NCI-H2171 (cell line): ENCODE measurements around the gene MTMR6.

Experiments used
- DNase-seq: peaks from one replicate; lab custom pipeline; 2025; lab: John Stamatoyannopoulos, UW

The MTMR6 gene

DNA sequence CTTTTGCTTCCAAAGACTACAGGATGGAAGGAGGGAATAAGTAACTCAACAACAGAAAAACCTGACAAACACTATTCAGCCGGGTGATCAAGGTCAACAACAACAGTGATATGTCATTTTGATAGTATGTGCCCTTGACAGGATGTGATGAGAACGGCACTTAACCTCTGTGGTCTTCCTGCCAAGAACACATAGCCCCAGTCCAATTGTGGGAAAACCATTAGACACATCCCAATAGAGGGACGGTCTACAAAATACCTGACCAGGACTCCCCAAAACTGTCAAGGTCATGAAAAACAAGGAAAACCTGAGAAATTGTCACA lies 72.1 kb downstream of the MTMR6 start:
- DNase-seq: no peak

DNA sequence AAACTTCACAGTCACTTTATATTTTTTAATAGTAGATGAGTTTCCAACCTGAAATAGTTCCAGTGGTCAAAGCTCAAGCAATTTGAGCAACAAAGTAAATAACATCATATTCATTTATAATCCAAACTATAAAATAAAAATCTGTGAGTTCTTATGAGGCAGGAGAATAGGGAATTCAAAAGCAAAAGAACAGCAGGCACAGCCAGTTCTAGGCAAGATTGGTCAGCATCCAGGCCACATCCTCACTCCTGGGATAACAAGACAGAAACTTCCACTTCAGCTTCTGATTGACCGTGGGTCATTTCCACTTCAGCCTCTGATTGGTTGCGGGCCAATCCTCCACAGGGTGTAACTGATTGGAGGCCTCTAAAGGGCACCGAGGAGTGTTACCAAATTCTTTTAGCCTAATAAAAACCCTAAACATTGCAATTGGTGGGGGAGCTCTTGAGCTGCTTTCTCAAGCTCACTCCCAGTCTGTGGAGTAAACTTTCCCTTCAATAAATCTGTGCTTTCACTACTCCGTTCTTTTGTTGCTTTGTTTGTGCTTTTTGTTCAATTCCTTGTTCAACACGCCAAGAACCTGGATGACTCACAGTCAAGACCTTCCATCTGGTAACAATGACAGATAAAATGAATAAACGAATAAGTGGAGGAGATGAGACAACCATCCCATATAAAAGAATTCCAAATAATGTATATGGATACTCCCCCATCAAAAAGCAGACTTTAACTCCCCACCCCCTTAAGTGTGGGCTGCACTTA lies 72.6 kb downstream of the MTMR6 start:
- DNase-seq: no peak

DNA sequence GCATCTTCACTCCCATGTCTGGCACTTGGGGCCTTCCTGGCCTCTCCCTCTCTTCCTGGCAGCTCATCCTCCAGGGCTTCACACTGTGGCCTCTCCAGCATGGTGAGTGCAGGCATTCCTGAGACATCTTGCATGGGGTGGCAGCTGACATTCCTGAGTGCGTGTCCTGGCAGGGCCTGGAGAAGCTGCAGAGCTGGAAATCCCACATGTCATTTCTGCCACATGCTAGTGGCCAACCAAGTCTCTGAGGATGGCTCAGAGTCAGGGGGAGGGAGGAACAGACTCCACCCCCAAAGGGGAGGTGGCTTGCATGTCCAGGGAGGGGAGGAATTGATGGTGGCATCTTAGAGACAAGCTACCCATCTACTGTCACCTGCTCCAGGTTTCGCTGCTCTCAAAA lies 73.6 kb downstream of the MTMR6 start:
- DNase-seq: no peak

DNA sequence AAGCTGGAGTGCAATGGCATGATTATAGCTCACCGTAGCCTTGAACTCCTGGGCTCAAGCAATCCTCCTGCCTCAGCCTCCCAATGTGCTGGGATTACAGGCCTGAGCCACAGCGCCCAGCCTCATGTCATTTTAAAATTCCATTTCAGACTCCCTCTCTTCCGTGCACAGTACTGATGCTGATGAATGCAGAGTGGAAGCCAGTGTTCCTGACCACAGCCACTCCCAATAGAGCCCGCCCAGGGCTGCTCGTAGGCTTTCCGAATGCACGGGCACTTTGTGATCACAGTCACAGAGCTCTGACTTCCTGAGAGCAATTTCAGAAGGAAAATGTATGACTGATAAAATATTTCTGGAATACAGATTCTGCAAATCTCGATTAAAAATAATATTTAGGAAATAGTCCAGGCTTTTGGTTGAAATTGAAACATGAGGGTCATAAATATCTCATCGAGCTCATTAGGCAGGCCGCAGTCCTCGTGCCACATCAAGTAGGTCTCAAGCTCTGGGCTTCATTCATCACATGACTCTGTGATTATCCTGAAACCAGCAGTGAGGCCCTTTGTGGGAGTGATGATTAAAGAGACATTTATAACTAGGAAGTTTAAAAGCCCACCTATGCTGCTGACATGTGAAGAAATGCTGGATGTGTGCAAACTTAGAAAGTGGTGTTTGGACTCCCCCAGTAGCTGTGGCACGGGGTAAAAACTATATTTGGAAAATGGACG lies 76.3 kb downstream of the MTMR6 start:
- DNase-seq: no peak

DNA sequence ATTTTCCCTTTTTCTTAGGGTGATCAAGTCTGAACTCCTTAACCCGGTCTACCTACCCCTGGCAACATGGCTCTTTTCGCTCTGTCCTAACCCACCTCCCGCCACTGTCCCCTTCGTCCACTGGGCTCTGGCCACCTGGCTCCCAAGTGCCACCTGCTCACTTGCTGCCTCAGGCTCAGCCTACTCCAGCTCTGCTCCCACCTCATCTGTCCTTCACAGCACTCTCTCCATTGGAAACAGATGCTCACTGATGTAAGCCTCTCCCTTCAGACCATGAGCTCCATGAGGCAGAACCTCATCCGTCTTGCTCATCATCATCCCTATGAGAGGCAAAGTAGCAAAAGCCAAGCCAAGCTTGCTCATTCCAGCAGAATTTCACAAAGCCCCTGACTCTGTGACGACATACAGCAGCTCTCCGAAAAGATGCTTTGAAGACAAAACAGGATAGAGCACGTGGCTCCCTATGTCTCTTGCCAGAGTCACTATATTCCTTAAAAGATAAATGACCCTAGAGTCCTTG lies 79.9 kb downstream of the MTMR6 start:
- no peak for DNase-seq

DNA sequence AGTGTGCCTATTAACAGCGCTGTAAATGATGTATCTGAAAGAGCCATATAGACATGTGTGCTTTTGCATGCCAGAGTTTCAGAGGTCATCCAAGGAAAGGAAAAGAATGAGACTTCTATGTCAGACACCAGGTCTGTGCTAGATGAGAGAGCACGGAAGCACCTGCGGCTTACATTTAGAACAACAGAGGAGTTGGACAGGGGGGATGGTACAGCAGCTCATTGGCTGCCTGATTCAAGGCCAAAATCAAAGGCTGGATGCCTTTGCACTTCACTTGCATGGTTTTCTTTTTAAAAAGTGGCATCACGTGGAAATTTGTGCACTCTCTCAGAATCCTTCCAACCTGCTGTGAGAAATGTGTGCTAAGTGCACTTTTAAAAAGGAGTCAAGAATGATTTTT lies 82.4 kb downstream of the MTMR6 start:
- no peak for DNase-seq

DNA sequence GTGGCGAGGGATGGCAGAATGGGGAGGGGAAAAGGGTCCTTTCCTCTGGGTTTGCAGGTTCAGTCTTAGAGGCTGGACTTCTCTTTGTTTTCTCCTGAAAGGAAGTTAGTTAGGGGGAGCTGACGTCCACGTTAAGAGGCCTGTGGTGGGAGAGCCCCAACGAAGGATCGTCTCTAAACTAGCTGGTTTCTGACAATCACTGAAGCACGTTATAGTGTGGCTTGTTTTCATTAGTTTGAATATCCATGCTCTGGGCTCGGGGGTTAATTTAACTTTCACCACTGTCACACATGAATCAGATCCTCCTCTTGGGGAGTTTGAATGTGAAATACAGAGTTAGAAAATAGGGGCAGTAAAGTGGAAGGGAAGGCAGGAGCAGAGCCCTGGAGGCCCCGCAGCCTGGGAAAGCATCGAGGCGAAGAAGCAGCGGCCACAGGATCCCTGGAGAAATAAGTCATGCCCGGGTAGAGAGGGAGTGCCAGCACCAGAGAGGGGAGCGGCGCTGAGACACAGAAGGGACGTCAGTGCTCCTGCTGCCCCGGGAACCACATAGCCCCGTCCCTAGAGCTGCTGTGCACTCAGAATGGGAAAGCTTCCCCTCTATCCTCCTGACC lies 84.1 kb downstream of the MTMR6 start:
- no peak for DNase-seq

DNA sequence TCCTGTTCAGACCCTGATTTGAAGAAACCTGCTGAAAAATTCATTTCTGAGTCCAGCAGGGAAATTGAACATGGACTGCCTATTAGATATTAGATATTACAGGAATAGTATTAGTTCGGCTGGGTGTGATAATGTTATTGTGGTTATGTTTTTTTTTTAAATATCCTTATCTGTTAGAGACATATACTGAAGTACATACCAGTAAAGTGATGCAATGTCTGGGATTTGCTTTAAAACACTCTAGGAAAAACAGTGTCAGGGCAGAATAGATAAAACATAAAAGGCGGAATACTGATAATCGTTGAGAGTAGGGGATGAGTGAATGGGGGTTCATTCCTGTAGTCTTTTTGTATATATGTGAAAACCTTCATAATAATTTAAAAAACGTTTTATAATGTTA lies 86.5 kb downstream of the MTMR6 start:
- DNase-seq: no peak

DNA sequence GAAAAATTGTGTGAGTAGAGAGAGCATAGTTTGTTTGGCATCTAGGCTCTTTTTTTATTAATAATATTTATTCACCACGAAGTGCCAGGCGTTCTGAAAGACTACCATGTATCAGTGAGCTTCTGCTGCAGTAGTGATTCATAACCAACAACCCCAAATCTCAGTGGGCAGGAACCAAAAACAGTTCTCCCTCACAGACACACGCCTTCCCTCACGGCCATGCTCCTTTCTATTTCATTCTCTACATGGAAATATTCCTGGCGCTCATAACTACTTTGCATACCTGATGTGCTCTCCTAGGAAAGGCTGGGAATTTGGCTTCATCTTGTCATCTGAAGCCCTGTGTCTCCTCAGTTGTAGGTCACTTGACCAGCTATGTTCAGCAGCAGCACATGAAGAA lies 88.6 kb downstream of the MTMR6 start:
- DNase-seq: no peak

DNA sequence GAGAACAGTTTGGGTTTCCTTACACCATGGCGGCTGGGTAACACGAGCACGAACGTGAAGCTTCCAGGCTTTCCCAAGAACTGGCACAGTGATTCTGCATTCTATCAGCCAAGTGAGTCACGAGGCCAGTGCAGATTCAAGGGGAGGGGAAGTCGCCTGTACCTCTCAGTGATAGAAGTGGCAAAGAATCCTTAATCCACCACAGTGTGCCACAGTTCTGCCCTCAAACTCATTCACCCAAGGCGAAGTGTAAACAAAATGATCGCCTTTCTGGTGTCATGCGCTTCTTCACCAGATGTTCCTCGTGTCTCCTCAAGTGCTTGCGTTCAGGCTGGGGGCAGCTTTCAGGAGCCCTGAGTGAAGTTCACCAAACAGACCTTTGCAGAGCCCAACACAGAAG lies 90.3 kb downstream of the MTMR6 start:
- no peak for DNase-seq
